ENCODE results near the gene SHPK.
"Not testable (repeated sequence)": the region's sequence is repeated elsewhere in the genome, so short reads cannot be mapped to it uniquely, and the experiment has no call there.

The SHPK gene

DNA sequence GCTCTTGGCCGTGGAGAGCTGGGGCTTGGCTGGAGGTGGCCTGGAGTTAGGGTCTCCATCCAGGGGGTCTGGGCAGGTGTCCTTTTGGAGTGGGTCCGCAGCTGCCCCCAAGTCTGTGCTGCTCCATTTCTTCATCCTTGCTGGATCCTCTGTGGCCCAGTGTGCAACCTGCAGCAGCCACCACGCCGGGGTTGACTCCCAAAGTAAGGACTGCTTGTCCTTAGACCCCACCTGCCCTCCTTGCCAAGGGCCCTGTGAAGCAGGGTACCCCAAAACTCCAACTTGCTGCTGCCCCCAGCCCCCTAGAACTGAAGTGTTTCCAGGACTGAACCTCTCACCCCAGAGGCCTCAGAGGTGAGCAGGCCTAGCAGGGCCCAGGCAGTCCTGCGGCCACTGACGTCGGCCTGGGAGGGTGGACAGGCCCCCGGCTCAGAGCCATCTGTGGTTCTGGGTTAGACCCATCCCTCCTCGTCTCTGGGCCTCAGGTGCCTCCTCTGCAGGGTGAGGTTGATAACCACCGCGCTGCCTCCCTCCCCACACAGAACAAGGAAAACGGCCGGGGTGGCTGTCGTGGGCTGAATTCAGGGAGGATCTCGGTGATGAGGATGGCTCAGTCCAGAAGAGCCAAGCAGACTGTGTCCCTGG is 43.7 kb downstream of the SHPK start:
- Histone ChIP-seq H3K36me3 (ENCODE audit: insufficient read depth, low read length) (no peaks in the 10 kb centered on the region), H3K27ac (no peak overlapping the region), H3K4me3 (no peak overlapping the region), H3K9ac (ENCODE audit: insufficient read length) (no peak overlapping the region), H3K9me3 (ENCODE audit: low read depth, low read length) (no peaks in the 10 kb centered on the region)
- no peak for TF ChIP-seq EZH2 (IDR thresholded peaks at IDR 0.05)
- no peak for TF ChIP-seq POLR2AphosphoS5 (IDR thresholded peaks at IDR 0.05; ENCODE audit: borderline replicate concordance, low read depth, low read length)
- no peak for TF ChIP-seq FOXP2 (optimal IDR thresholded peaks at IDR 0.05; ENCODE audit: control extremely low read depth, extremely low read length, insufficient read depth)
- no peak for DNase-seq (ENCODE audit: low read depth, low spot score)

DNA sequence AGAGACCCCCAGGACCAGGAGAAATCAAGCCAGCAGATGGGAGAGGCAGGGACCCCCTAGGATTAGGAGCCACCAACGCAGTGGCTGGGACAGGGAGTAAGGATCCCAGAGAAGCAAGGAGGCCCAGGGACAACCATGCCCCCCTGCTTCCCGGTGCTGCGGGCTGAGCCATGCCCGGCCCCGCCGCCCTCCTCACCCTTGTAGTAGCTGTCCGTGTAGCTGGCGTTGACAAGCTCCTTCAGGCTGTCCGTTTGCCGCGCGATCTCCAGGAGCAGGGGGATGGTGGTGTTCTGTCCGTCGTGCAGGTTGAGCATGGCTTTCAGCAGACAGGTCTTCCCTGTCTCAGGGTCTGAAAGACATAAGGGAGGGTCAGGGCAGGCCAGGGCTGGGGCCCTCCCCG is 45.3 kb downstream of the SHPK start:
- H3K9ac ChIP-seq (ENCODE audit: insufficient read length) = no peak overlapping the region
- no peak overlapping the region for H3K4me3 ChIP-seq
- TF ChIP-seq EZH2 (IDR thresholded peaks at IDR 0.05) (no peak), POLR2AphosphoS5 (IDR thresholded peaks at IDR 0.05; ENCODE audit: borderline replicate concordance, low read depth, low read length) (no peak), FOXP2 (optimal IDR thresholded peaks at IDR 0.05; ENCODE audit: control extremely low read depth, extremely low read length, insufficient read depth) (no peak)

GRCh38 chr17:3590231-3590630 is 45.8 kb downstream of the SHPK start:
- Histone ChIP-seq H3K27ac (no peak overlapping the region), H3K36me3 (ENCODE audit: insufficient read depth, low read length) (no peaks in the 10 kb centered on the region), H3K9me3 (ENCODE audit: low read depth, low read length) (no peaks in the 10 kb centered on the region), H3K9ac (ENCODE audit: insufficient read length) (no peak overlapping the region), H3K4me3 (no peak overlapping the region)
- TF ChIP-seq EZH2 (IDR thresholded peaks at IDR 0.05) (no peak), POLR2AphosphoS5 (IDR thresholded peaks at IDR 0.05; ENCODE audit: borderline replicate concordance, low read depth, low read length) (no peak), FOXP2 (optimal IDR thresholded peaks at IDR 0.05; ENCODE audit: control extremely low read depth, extremely low read length, insufficient read depth) (no peak)
- DNase-seq (ENCODE audit: low read depth, low spot score) = no peak

More for the DNA sequence above, 45.3 kb downstream of the SHPK start:
- no peak for DNase-seq (ENCODE audit: low read depth, low spot score)
- Histone ChIP-seq H3K36me3 (ENCODE audit: insufficient read depth, low read length) (no peaks in the 10 kb centered on the region), H3K9me3 (ENCODE audit: low read depth, low read length) (no peaks in the 10 kb centered on the region), H3K27ac (no peak overlapping the region)

DNA sequence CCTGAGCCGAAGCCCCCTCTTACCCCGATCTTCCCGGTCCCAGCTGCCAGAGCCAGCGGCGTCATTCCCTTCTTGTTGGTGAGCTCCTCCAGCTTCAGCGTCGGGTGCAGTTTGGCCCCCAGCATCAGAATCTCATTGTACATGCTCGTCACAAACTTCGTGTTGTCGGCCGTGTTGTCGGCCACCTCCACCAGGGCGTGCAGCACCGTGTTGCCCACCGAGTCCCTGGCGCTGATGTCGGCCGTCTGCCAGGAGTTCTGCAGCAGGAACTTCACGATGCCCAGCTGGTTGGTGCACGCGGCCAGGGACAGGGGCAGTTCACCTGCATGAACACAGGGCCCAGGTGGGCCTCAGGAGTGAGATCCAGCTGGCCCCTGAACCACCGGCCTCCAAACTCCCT is 46.3 kb downstream of the SHPK start:
- Histone ChIP-seq H3K27ac (no peak overlapping the region), H3K36me3 (ENCODE audit: insufficient read depth, low read length) (no peaks in the 10 kb centered on the region), H3K9ac (ENCODE audit: insufficient read length) (no peak overlapping the region), H3K9me3 (ENCODE audit: low read depth, low read length) (no peaks in the 10 kb centered on the region), H3K4me3 (no peak overlapping the region)
- TF ChIP-seq EZH2 (IDR thresholded peaks at IDR 0.05) = no peak
- no peak for TF ChIP-seq POLR2AphosphoS5 (IDR thresholded peaks at IDR 0.05; ENCODE audit: borderline replicate concordance, low read depth, low read length)
- TF ChIP-seq FOXP2 (optimal IDR thresholded peaks at IDR 0.05; ENCODE audit: control extremely low read depth, extremely low read length, insufficient read depth) = no peak
- DNase-seq (ENCODE audit: low read depth, low spot score) = no peak

DNA sequence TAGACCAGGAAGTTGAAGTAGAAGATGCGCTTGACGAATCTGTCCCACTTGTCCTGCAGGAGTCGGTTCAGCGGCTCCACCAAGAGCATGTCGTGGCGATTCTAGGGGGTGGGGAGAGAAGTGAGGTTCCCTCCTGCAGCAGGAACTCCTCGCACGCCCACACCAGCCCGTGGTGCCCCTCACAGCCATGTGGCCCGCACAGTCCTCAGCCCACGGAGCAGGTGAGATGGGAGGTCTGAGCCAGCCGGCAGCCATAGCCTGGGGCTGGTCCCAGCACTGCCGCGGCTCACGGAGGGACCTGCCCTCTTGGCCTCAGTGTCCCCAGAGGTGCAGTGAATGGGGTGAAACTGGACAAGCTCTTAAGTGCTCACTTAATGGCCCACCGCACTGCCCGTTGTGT is 50.2 kb downstream of the SHPK start:
- H3K9me3 ChIP-seq (ENCODE audit: low read depth, low read length) = no peaks in the 10 kb centered on the region
- no peak for TF ChIP-seq POLR2AphosphoS5 (IDR thresholded peaks at IDR 0.05; ENCODE audit: borderline replicate concordance, low read depth, low read length)
- TF ChIP-seq EZH2 (IDR thresholded peaks at IDR 0.05) = no peak
- TF ChIP-seq FOXP2 (optimal IDR thresholded peaks at IDR 0.05; ENCODE audit: control extremely low read depth, extremely low read length, insufficient read depth) = no peak
- no peak for DNase-seq (ENCODE audit: low read depth, low spot score)
- H3K4me3 ChIP-seq = no peak overlapping the region
- no peak overlapping the region for H3K9ac ChIP-seq (ENCODE audit: insufficient read length)
- no peaks in the 10 kb centered on the region for H3K36me3 ChIP-seq (ENCODE audit: insufficient read depth, low read length)
- no peak overlapping the region for H3K27ac ChIP-seq

DNA sequence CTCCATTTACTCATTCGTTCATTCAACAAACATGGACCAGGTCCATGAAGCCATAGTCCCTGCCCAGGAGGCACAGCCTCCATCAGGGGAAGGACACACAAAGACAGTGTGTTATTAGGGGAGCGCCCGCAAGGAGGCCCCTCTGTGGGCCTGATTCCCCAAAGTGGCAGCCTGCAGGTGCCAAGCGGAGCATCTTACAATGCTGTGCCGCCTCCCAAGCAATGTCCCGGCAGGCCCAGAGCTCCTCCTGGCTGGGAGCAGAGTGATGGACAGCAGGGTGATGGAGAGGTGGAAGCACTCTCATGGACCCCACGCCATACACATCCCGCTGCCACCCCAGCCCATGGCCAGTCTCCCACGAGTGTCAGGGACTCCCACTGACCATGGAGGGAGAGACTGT is 52.6 kb downstream of the SHPK start:
- no peak overlapping the region for H3K9ac ChIP-seq (ENCODE audit: insufficient read length)
- no peaks in the 10 kb centered on the region for H3K9me3 ChIP-seq (ENCODE audit: low read depth, low read length)
- TF ChIP-seq EZH2 (IDR thresholded peaks at IDR 0.05) (no peak), FOXP2 (optimal IDR thresholded peaks at IDR 0.05; ENCODE audit: control extremely low read depth, extremely low read length, insufficient read depth) (no peak), POLR2AphosphoS5 (IDR thresholded peaks at IDR 0.05; ENCODE audit: borderline replicate concordance, low read depth, low read length) (no peak)
- H3K36me3 ChIP-seq (ENCODE audit: insufficient read depth, low read length) = no peaks in the 10 kb centered on the region
- H3K27ac ChIP-seq = no peak overlapping the region
- no peak overlapping the region for H3K4me3 ChIP-seq
- DNase-seq (ENCODE audit: low read depth, low spot score) = no peak

DNA sequence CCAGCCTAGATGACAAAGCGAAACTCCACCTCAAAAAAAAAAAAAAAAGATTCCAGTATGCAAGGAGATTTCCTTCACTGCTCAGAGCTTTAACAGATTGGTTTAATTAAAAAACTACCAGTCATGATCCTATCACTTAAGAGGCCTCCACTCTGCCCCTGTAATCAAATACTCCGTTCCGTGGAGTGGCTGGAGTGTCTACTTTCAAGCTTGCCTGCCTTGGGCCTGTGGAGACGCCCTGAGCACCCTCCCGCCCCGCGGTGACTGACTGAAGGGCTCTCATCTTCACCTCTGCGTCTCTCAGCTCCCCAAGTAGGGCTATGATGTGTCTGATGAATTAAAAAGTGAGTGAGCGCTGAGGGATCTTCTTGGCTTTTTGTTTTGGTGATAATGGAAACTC is 53.1 kb downstream of the SHPK start:
- H3K4me3 ChIP-seq = no peak overlapping the region
- no peaks in the 10 kb centered on the region for H3K36me3 ChIP-seq (ENCODE audit: insufficient read depth, low read length)
- no peak overlapping the region for H3K27ac ChIP-seq
- no peak for DNase-seq (ENCODE audit: low read depth, low spot score)
- TF ChIP-seq EZH2 (IDR thresholded peaks at IDR 0.05) = no peak
- TF ChIP-seq POLR2AphosphoS5 (IDR thresholded peaks at IDR 0.05; ENCODE audit: borderline replicate concordance, low read depth, low read length) = no peak
- no peak for TF ChIP-seq FOXP2 (optimal IDR thresholded peaks at IDR 0.05; ENCODE audit: control extremely low read depth, extremely low read length, insufficient read depth)
- no peak overlapping the region for H3K9ac ChIP-seq (ENCODE audit: insufficient read length)
- H3K9me3 ChIP-seq (ENCODE audit: low read depth, low read length) = no peaks in the 10 kb centered on the region

- not testable (repeated sequence) for H3K36me3 ChIP-seq (ENCODE audit: insufficient read depth, low read length); H3K4me3 ChIP-seq; H3K27ac ChIP-seq; DNase-seq (ENCODE audit: low read depth, low spot score); H3K9me3 ChIP-seq (ENCODE audit: low read depth, low read length); H3K9ac ChIP-seq (ENCODE audit: insufficient read length)
Observed at GRCh38 chr17:3578667-3579066, 57.4 kb downstream of the SHPK start.

GRCh38 chr17:3576970-3577369 is 59.1 kb downstream of the SHPK start:
- no peaks in the 10 kb centered on the region for H3K9me3 ChIP-seq (ENCODE audit: low read depth, low read length)
- no peak for DNase-seq (ENCODE audit: low read depth, low spot score)
- no peak overlapping the region for H3K9ac ChIP-seq (ENCODE audit: insufficient read length)
- H3K4me3 ChIP-seq = no peak overlapping the region
- TF ChIP-seq FOXP2 (optimal IDR thresholded peaks at IDR 0.05; ENCODE audit: control extremely low read depth, extremely low read length, insufficient read depth) (no peak), POLR2AphosphoS5 (IDR thresholded peaks at IDR 0.05; ENCODE audit: borderline replicate concordance, low read depth, low read length) (no peak), EZH2 (IDR thresholded peaks at IDR 0.05) (no peak)
- no peaks in the 10 kb centered on the region for H3K36me3 ChIP-seq (ENCODE audit: insufficient read depth, low read length)
- H3K27ac ChIP-seq = no peak overlapping the region
